ENCODE data around the gene TM9SF4. TPM values are rescaled to one million over a fixed set of nuclear protein-coding genes. Genes with fewer than 3 reads are reported as not detected.
"Not testable (repeated sequence)": the region's sequence is repeated elsewhere in the genome, so short reads cannot be mapped to it uniquely, and the experiment has no call there.

Gene TM9SF4
- polyA plus RNA-seq, 1 donor from 2014 or later = 30.1 TPM

DNA sequence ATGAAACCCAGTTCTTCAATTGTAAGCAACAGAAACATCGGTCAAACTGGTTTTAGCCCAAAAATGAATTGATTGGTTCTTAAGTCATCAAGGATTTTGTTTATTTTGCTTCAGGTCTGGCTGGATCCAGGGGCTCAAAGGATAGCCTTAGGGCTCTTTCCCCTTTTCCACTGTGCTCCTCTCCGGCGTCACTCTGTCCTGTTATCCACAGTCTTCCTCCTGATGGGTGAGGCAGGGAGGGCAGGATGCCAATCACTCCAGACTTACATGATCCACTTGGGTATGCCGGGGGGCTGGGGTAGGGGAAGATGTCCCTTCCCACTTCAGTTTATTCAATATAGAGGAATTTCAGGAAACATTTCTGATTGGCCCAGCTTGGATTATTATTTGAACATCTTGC, 58.0 kb downstream of the TM9SF4 start:
- no peaks in the 10 kb centered on the region for H3K27me3 Mint-ChIP-seq
- H3K4me3 Mint-ChIP-seq = no peak overlapping the region
- H3K4me1 Mint-ChIP-seq = peaks cover 3 to 4% (median 3%) of the 10 kb centered on the region in 3 donors
- H3K36me3 Mint-ChIP-seq = peaks cover 9% of the 10 kb centered on the region
- no peaks in the 10 kb centered on the region for H3K9me3 Mint-ChIP-seq
- H3K27ac Mint-ChIP-seq = peak overlapping the region in 2 of 3 donors; percentile 46

DNA sequence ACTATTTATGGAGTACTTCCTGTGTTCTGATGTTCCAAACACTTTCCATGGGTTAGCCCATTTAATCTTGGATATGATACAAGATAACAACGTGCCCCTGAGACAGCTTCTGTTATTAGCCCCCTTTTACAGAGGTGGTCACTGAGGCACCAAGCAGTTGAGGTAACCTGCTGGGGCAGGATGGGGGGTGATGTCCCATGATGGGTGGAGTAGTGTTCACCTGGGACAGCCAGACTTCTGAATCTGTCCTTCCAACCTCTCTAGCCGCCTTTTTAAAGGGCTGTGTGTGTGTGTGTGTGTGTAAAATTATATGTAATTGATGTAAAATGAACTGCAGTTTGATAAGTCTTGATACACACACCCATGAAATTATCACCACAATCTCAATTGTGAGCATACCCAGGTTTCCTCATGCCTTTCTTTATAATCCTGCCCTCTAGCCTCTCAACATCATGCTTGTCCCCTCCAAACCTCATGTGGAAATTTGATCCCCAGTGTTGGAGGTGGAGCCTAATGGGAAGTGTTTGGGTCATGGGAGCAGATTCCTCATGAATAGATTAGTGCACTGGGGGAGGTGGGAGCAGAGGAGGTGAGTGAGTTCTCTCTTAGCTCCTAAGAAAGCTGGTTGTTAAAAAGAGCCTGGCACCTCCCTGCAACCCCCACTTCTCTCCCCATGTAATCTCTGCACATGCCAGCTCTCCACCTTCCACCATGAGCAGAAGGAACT, 58.8 kb downstream of the TM9SF4 start:
- Mint-ChIP-seq H3K27ac (no peak overlapping the region), H3K4me1 (peaks cover 3 to 4% (median 3%) of the 10 kb centered on the region in 3 donors)

GRCh38 chr20:32177696-32178095, 68.2 kb downstream of the TM9SF4 start:
- not testable (repeated sequence) for H3K4me1 Mint-ChIP-seq, H3K9me3 Mint-ChIP-seq, H3K27me3 Mint-ChIP-seq, H3K36me3 Mint-ChIP-seq
- peak overlapping the region in 1 of 3 donors; percentile 31 for H3K27ac Mint-ChIP-seq
- H3K4me3 Mint-ChIP-seq = peak overlapping the region in 1 of 4 donors; percentile 17

More for the DNA sequence above, 58.8 kb downstream of the TM9SF4 start:
- no peaks in the 10 kb centered on the region for H3K9me3 Mint-ChIP-seq
- peaks cover 8% of the 10 kb centered on the region for H3K36me3 Mint-ChIP-seq
- H3K27me3 Mint-ChIP-seq = no peaks in the 10 kb centered on the region
- no peak overlapping the region for H3K4me3 Mint-ChIP-seq

DNA sequence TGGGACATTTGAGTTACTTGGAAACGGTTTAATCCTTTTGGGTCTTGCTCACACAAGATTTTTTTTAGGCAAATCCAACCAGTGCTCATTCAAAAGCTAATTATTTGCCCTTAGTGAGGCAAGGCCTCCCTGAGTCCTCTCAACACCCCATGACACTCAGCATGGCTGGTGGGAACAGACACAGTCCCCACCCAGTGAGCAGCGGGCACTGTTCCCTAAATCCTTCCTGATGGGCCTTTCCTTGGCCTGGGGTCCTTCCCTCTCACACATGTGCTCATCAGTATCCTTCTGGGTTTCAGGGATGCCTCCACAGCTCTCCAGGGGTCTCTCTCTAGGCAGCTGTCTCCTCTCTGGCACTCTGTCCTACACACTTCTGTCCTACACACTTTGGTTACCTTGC, 70.0 kb downstream of the TM9SF4 start:
- Mint-ChIP-seq H3K27ac (no peak overlapping the region), H3K9me3 (no peaks in the 10 kb centered on the region), H3K4me3 (no peak overlapping the region), H3K4me1 (peaks cover 0 to 2% (median 0%) of the 10 kb centered on the region in 3 donors), H3K36me3 (peaks cover 2% of the 10 kb centered on the region), H3K27me3 (peaks cover 6% of the 10 kb centered on the region)

- H3K36me3 Mint-ChIP-seq = peaks cover 2% of the 10 kb centered on the region
- H3K4me3 Mint-ChIP-seq = no peak overlapping the region
- peaks cover 0 to 2% (median 0%) of the 10 kb centered on the region in 3 donors for H3K4me1 Mint-ChIP-seq
- H3K9me3 Mint-ChIP-seq = no peaks in the 10 kb centered on the region
- H3K27ac Mint-ChIP-seq = no peak overlapping the region
- peaks cover 6% of the 10 kb centered on the region for H3K27me3 Mint-ChIP-seq
Measured at GRCh38 chr20:32179934-32180333, 70.4 kb downstream of the TM9SF4 start.

GRCh38 chr20:32181606-32182005, 72.1 kb downstream of the TM9SF4 start:
- no peaks in the 10 kb centered on the region for H3K9me3 Mint-ChIP-seq
- H3K4me1 Mint-ChIP-seq = peaks cover 0 to 2% (median 0%) of the 10 kb centered on the region in 3 donors
- no peak overlapping the region for H3K27ac Mint-ChIP-seq
- peaks cover 2% of the 10 kb centered on the region for H3K36me3 Mint-ChIP-seq
- H3K4me3 Mint-ChIP-seq = no peak overlapping the region
- H3K27me3 Mint-ChIP-seq = peaks cover 6% of the 10 kb centered on the region

GRCh38 chr20:32183947-32184635, 74.6 kb downstream of the TM9SF4 start:
- no peak overlapping the region for H3K27ac Mint-ChIP-seq
- H3K36me3 Mint-ChIP-seq = peaks cover 4% of the 10 kb centered on the region
- peaks cover 0 to 2% (median 0%) of the 10 kb centered on the region in 3 donors for H3K4me1 Mint-ChIP-seq
- H3K4me3 Mint-ChIP-seq = no peak overlapping the region
- peaks cover 6% of the 10 kb centered on the region for H3K27me3 Mint-ChIP-seq
- H3K9me3 Mint-ChIP-seq = no peaks in the 10 kb centered on the region

DNA sequence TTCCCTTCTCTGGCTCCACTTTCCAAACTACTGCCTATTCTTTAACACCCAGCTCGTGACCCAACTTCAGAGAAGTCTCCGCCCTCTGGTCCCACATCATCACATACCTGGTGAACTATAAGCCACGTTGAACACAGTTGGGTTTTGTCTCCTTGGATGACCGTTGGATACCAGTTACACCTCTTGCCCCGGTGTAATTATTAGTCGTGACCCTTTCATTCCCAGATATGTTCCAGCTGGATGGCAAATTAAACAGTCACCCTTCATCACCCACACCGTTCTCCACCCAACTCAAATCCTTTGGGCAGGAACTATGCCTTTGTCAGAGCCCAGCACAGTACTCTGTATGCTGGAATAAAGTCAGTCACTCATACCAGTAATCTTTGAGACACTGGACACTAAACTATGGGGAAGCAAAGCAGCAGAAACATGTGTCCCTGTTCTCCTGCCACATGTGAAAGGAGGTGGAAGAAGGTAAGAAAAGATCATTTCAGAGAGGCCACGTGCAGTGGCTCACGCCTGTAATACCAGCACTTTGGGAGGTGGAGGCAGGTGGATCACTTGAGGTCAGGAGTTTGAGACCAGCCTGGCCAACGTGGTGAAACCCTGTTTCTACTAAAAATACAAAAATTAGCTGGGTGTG, 75.6 kb downstream of the TM9SF4 start:
- H3K4me3 Mint-ChIP-seq = no peak overlapping the region
- H3K4me1 Mint-ChIP-seq = peaks cover 0 to 2% (median 2%) of the 10 kb centered on the region in 3 donors
- H3K27me3 Mint-ChIP-seq = peaks cover 8% of the 10 kb centered on the region
- no peaks in the 10 kb centered on the region for H3K9me3 Mint-ChIP-seq
- H3K36me3 Mint-ChIP-seq = peaks cover 6% of the 10 kb centered on the region
- no peak overlapping the region for H3K27ac Mint-ChIP-seq

- Mint-ChIP-seq H3K4me3 (no peak overlapping the region), H3K27me3 (peaks cover 8% of the 10 kb centered on the region), H3K4me1 (peaks cover 4 to 7% (median 5%) of the 10 kb centered on the region in 3 donors), H3K27ac (no peak overlapping the region), H3K9me3 (no peaks in the 10 kb centered on the region), H3K36me3 (peaks cover 6% of the 10 kb centered on the region)
Measured at GRCh38 chr20:32186506-32186905, 77.0 kb downstream of the TM9SF4 start.

GRCh38 chr20:32188376-32189122, 79.0 kb downstream of the TM9SF4 start:
- no peak overlapping the region for H3K27ac Mint-ChIP-seq
- H3K36me3 Mint-ChIP-seq = peaks cover 4% of the 10 kb centered on the region
- H3K4me3 Mint-ChIP-seq = peak overlapping the region; percentile 3 to 70 (median 51)
- no peaks in the 10 kb centered on the region for H3K9me3 Mint-ChIP-seq
- H3K4me1 Mint-ChIP-seq = peaks cover 5 to 9% (median 7%) of the 10 kb centered on the region in 3 donors
- peaks cover 7% of the 10 kb centered on the region for H3K27me3 Mint-ChIP-seq

GRCh38 chr20:32189123-32189410, 79.6 kb downstream of the TM9SF4 start:
- Mint-ChIP-seq H3K4me3 (peak overlapping the region; percentile 42 to 94 (median 75)), H3K36me3 (peaks cover 8% of the 10 kb centered on the region), H3K9me3 (no peaks in the 10 kb centered on the region), H3K27ac (peak overlapping the region in 1 of 3 donors; percentile 50), H3K27me3 (peaks cover 2% of the 10 kb centered on the region), H3K4me1 (peaks cover 5 to 9% (median 7%) of the 10 kb centered on the region in 3 donors)

- peak overlapping the region; percentile 42 to 94 (median 75) for H3K4me3 Mint-ChIP-seq
- peaks cover 8% of the 10 kb centered on the region for H3K36me3 Mint-ChIP-seq
- H3K27ac Mint-ChIP-seq = peak overlapping the region in 1 of 3 donors; percentile 50
- peaks cover 5 to 9% (median 7%) of the 10 kb centered on the region in 3 donors for H3K4me1 Mint-ChIP-seq
- no peaks in the 10 kb centered on the region for H3K9me3 Mint-ChIP-seq
- H3K27me3 Mint-ChIP-seq = peaks cover 2% of the 10 kb centered on the region
Measured at GRCh38 chr20:32189691-32190615, 80.4 kb downstream of the TM9SF4 start.

DNA sequence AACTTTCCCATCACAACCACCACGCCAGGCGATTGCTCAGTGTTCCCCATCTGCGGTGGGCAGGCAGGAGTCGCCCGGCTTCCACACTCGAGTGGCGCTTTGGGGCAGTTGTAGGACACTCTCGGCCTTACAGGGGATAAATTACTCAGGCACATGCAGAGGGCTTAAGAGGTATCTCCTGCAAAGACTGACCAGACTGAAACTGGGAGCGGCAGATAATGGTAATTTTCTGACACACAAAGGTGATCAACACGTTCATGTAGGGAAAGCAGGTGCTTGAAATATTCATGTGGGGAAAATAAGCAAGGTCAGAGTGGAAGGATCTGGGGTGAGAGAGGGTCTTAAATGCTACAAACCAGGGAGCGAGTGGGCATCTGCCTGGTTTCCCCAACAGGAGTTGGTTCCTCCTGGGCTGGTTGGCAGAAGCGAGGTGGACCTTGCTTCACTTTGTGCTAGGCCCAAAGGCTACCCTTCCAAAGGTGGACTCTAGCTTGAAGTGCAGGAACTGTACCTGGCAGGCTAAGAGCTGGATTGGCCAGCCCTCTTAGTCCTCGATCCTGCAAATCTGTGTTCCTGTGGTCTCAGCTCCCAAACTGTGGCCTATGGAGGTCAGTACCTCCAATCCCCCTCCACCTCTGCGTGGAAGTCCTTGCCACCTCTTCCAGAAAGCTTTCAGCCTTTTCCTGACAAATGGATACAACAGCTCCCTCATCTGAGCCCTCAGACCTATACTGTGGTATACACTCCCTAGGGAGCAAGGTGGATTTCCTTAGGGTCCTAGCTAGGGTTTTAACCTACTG, 81.3 kb downstream of the TM9SF4 start:
- Mint-ChIP-seq H3K4me1 (peaks cover 5 to 9% (median 7%) of the 10 kb centered on the region in 3 donors), H3K9me3 (no peaks in the 10 kb centered on the region), H3K27ac (no peak overlapping the region), H3K36me3 (peaks cover 8% of the 10 kb centered on the region), H3K4me3 (peak overlapping the region; percentile 17 to 74 (median 44)), H3K27me3 (peaks cover 2% of the 10 kb centered on the region)

Measured in IgD-negative memory B cell (primary cell).